Posterior vena cava (tissue), 2 donors: ENCODE data around the gene MVB12A. TPM values are rescaled to one million over a fixed set of nuclear protein-coding genes. Genes with fewer than 3 reads are reported as not detected.

Source experiments
- DNase-seq: peaks from one replicate; pipeline ENCODE4 v3.0.0-alpha.2; 2020; ENCODE audit warnings: low spot score
- intact Hi-C, 2 donors: fragments of 100-400 bp; cut with DNase I; formaldehyde crosslinking; loops; one replicate each; pipeline versions ENCODE4 v1.14.1 to v1.14.2; 2022 to 2023
- total RNA-seq, 2 donors: library from RNA; stranded (reverse); fragmentation: NEBNext Ultra II Directional; extraction: Animal tissue kit (Norgen Biotek cat#: 25700); gene quantifications; one replicate each; pipeline ENCODE4 v1.2.1, GENCODE V29; 2021
- donor health status: DM: yes; HTN: yes; CAD: no.
- donor health status: DM: yes; HTN: yes; CAD: no.

Gene MVB12A
- total RNA-seq, 2 donors from 2014 or later: 24.4 to 30.3 TPM

DNA sequence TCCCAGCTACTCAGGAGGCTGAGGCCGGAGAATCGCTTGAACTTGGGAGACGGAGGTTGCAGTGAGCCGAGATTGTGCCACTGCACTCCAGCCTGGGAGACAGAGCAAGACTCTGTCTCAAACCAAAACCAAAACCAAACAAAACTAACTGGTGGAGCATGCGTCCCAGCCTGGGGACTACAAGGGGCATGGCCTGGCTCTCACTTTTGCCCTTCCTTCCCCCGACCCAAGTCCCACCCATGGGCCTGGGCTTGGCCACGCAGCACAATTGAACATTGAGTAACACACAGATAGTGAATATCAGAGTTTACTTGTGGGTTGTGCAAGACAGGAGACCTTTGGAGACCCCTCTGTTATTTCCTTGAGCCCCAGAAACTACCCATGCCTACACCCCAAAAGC, 15.4 kb downstream of the MVB12A start:
- intact Hi-C loops: no loop called here
- DNase-seq: no peak

DNA sequence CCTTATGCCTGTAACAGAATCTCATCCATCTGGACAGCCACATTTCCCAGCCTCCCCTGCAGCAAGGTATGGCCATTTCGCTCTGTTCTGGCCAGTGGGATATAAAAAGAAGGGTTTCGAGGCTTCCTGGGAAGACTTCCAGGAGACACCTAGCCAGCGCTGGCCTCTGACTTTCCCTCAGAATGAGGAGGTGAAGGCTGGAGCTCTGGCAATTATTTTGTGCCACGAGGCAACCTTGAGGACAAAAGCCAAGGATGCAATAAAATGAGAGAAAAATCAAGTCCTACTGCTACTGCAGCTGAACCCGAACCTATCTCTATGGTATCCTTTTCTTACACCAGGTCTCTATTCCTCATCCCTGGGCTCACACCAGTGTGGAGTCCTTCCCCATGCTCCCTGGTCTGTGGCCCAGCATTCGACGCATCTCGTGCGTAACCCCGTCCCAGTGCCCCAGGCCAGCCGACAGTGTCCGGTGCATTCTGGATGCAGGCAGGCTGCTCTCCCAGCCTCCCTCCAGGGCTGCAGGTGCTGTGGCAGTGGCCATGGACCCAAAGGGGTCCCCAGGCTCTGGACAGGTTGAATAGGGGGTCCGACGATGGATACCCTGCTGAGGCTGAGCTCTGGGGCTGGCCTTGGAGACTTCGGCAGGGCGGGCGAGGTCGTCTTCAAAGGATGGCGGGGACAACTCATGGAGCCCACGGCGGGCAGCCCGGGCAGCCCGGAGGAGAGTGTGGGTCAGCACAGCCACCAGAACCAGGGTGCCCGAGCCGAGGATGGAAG, 16.4 kb downstream of the MVB12A start:
- intact Hi-C loops: no loop called here
- DNase-seq: no peak

DNA sequence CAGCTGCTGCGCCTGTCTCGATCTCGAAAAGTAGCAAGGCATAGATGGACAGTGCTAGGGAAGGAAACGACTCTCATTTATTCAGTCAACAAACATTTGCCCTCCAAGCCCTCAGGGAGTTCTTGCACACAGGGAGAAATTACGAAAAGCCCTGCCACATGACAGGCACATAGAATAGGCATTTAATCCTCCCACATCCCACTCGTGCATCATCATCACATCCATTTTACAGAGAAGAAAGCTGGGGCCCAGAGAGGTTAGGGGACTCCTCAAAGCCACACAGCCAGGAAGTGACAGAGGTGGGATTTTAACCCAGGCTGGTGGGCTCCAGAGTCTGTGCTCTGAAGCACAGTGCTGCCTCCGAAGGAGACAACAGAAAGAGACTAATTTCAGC, 17.0 kb downstream of the MVB12A start:
- no peak for DNase-seq
- intact Hi-C loops: no loop called here

- intact Hi-C loops: no loop called here
Measured at GRCh38 chr19:17441241-17442021, 21.6 kb downstream of the MVB12A start.

GRCh38 chr19:17445526-17446165, 25.8 kb downstream of the MVB12A start:
- DNase-seq: no peak
- intact Hi-C loops: no loop called here

More at GRCh38 chr19:17441241-17442021, 21.6 kb downstream of the MVB12A start:
- DNase-seq: no peak

- no peak for DNase-seq
Measured at GRCh38 chr19:17447704-17448130, 27.9 kb downstream of the MVB12A start.

DNA sequence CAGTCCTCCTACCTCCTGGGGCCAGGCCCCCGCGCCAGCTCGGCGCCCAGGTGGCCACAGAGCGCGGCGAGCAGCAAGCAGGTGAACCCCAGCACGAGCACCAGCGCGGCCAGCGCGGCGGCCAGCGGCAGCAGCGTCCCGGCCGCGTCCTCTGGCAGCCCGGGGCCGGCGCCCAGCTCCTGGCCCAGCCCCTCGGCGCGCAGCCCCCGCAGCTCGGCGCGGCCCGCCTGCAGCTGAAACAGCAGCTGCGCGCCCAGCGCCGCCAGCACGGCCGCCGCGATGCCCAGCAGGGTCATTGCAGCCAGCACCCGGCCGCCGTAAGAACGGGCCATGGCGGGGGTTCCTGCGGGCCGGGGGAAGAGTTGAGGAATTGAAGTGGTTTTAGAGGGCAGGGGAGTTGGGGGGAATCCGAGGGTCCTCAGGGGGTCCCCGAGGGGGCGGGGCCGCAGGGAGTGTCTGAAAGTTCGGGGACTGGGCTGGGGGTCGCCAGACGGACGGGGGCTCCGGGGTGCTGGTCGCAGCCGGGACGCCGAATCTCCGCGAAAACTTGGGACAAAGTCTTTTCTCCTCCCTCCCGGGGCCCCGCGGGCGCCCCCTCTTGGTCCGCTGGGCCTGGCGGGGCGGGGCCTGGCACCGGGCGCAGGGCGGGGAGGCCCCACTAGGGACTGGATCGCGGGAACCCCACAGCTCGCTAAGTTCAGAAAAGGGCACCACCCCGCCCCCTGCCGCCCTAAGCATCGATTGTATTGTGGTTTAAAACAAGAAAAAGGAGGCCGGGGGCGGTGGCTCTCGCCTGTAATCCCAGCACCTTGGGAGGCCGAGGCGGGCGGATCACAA, 28.5 kb downstream of the MVB12A start, which contains the start of gene TMEM221:
TSS of gene TMEM221 (minus strand) at position 538 of the 837 bp plus-strand sequence. CDS start at position 332, 206 bp downstream.
- intact Hi-C loops: no loop called here
- peak; percentile 87 for DNase-seq

More at GRCh38 chr19:17447704-17448130, 27.9 kb downstream of the MVB12A start:
- intact Hi-C loops: no loop called here

DNA sequence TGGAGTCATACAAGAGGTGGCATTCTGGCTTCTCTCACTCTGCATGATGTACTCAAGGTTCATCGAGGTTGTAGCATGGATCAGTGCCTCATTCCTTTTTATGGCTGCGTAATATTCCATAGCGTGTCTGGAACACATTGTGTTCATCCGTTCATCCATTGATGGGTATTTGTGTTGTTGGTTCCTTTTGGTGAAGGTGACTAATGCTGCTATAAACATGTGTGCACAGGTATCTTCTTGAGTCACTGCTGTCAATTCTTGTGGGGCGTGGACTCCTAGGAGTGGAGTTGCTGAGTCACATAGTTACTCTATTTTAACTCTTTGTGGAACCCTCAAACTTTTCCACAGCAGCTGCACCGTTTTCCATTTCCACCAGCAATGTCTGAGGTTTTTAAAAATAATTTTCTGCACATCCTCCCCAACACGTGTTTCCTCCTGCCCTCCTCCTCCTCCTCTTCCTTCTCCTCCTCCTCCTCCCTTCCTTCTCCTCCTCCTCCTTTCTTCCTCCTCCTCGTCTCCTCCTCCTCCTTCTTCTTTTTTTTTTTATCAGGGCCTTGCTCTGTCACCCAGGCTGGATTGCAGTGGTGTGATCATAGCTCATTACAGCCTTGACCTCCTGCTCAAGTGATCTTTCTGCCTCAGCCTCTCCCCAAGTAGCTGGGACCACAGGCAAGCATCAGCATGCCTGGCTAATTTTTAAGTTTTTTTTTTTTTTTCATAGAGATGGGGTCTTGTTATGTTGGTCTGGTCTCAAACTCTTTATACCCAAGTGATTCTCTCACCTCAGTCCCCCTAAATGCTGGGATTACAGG, 30.6 kb downstream of the MVB12A start:
- no peak for DNase-seq
- intact Hi-C loops: no loop called here

GRCh38 chr19:17451820-17452219, 32.0 kb downstream of the MVB12A start:
- intact Hi-C loops: no loop called here
- no peak for DNase-seq

- no peak for DNase-seq
- intact Hi-C loops: no loop called here
Measured at GRCh38 chr19:17454576-17455071, 34.8 kb downstream of the MVB12A start.

DNA sequence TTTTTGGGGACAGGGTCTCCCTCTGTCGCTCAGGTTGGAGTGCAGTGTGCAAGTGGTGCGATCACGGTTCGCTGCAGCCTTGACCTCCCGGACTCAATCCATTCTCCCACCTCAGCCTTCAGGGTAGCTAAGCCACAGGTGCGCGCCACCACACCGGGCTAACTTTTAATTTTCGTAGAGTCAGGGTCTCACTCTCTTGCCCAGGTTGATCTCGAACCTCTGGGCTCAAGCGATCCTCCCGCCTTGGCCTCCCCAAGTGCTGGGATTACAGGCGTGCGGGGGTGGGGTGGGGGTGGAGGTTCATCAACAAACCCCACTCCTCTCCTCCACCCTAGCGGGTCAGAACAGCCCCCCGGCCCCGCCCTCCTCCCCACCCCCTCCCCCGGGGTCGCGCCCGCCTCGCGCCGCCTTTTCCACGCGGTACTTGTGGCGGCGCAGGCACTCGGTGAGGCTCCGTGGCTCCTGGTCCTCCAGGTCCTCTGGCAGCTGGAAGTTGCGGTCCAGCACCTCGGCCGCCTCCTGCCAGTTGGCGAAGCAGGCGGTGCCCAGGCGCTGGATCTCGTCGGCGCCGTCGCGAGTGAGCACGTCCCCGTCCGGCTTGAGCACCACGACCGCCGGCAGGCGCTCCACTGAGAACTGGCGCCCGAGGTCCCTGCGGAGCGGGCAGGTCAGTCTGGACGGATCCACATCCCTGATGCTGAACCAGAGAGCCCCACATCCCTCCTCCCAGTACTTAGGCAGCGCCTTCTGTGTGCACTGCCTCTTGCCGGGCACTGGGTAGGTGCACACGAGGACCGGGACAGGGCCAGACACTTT, 35.7 kb downstream of the MVB12A start:
- intact Hi-C loops: no loop called here
- no peak for DNase-seq

GRCh38 chr19:17456127-17456526, 36.3 kb downstream of the MVB12A start:
- intact Hi-C loops: no loop called here
- no peak for DNase-seq

DNA sequence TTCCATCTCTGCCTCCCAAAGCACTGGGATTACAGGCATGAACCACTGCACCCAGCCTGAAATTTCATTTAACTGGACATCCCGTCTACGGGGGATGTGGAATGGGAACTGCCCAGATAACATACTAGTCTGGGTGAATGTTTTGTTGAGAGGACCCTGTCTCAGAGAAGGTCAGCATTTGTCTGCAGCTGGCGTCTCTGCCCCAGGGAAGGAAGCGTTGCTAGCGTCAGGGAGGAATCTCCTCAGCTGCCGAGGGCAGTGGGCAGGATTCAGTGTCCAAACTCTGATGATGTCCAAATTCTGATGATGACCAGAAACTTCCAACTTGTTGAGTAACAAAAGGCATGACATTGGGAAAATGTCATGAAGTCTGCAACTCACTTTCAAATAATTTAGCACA, 37.8 kb downstream of the MVB12A start:
- no peak for DNase-seq
- intact Hi-C loops: no loop called here

- no peak for DNase-seq
- intact Hi-C loops: no loop called here
Measured at GRCh38 chr19:17458970-17459369, 39.1 kb downstream of the MVB12A start.

- intact Hi-C loops: loop anchor here in 1 of 2 donors (10.0 kb wide), 1 partner anchor 954 kb away; the partner anchor contains the start of gene SSBP4
- DNase-seq: no peak
Measured at GRCh38 chr19:17460372-17461230, 40.8 kb downstream of the MVB12A start, which contains the start of gene NXNL1. Gene NXNL1 (minus strand): TSS chr19:17460926. CDS start chr19:17460869, 57 bp downstream.

- no peak for DNase-seq
- intact Hi-C loops: loop anchor here (5.0 to 10.0 kb wide), 2 partner anchors 69 to 948 kb away; partner anchors contain the start of gene SSBP4 (in 1 of the 2)
Measured at GRCh38 chr19:17466487-17466850, 46.6 kb downstream of the MVB12A start.
